HG03097 (cell line): Measurements from ENCODE around the gene UBL3.

Experiments used
- ATAC-seq: cut with Tn5 transposase; IDR thresholded peaks from one replicate; pipeline ENCODE4 v1.9.1; 2021; ENCODE audit not compliant: unreplicated experiment, low FRiP score

The UBL3 gene, protein sequence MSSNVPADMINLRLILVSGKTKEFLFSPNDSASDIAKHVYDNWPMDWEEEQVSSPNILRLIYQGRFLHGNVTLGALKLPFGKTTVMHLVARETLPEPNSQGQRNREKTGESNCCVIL

DNA sequence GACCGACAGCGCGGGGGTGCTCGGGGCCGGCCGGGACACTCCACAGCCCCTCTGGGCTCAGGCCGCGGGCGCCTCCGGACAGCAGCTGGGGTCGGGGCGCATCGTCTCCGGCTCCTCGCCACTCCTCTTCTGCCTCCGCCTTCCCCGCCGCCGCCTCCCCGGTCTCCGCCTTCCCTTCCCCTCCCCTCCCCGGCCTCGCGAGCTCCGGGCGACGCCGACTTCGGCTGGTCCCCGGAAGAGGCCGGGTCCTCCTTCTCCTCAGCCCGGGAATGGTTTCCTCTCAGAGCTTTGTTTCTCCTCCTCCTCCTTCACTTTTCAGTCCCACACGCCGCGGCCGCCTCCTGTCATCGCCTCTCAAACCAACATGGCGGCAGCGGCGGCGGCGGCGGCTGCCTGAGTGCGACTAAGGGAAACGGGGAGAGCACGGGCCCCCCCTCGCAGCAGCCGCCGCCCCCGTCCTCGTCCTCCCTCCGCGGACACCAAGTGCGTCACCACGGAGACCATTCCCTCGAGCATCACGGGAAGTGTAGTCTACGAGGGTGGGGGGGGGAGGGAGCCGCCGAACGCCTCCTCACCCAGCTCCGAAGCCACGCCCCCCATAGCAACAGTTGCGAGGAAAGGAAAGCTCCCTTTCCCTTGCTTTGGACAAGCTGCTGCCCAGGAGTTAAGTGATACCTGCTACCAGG is at the start of gene UBL3:
Gene UBL3, minus strand, starts transcription at position 405 of the 686 bp plus-strand sequence. CDS start 1,079 bp downstream, outside the sequence.
- peak; percentile 70 for ATAC-seq

DNA sequence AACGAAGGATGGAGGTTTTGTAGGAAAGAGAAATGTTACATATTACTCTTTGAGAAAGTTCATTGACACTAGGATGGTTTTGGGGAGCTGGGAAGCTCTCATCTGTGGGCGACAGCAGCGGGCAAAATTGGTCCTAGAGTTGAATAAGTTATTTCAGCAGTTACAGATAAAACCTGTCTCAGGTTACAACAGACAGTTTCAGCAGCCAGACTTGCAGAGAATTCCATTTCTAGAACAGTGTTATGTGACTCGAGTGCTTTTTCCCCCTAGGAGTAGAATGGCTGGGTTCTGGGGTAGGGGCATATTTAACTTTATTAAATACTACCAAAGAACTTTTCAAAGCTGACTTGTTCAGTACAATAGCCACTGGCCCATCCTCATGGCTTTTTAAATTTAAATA is 46.7 kb upstream of the UBL3 start:
- no peak for ATAC-seq

DNA sequence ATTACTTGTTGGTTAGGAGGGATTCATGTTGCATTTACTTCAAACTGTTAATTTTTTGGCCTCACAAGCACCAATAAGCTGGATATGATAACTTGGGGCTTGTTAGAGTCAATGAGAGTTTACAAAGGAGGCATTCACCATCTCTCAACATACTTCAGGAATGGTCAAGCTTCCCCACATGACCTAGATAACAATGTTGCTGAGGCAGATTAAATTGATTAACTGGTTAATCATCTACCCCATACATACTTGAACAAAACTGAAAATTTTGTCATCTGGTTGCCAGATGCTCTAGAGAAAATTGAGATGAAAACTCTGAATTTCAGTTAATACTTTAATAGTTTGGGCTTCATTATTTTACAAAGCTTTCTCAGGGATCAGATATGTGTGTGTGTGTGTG is 43.0 kb upstream of the UBL3 start:
- no peak for ATAC-seq

DNA sequence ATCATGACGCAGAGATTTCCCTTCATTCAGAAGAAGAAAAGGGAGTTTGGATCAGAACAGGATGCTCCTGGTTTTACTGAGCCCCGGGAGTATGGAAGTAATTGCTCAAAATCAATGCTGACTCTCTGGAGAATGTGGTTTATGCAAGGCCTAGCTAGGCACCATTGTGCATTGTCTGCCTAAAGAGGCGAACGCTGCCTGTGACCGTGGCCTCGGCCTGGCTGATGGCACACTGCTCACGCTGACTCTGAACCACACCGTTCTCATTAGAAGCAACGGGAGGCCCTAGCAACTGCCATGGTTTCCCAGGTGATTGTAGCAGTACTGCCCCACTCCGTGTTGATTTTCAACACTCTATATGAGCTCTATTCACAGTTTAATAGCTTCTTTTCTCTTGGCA is 41.7 kb upstream of the UBL3 start:
- ATAC-seq: no peak

DNA sequence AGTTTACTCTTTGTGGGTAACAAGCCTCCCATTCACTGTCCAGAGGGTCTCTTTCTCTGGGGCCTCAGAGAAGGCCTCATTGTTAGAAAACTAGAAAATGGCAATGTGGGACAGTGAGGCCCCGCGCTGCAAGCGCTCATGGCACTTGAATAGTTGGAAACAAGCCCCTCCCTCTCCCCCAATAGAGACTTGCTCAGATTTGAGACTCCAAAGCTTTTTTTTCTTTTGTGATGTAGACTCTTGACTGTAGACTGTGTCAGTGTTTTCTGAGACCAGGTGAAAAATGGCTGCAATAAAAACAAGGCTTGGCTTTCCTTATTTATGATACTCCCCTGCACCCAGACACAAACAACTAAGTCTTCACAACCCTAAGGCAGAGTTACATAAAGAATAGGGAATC is 38.7 kb upstream of the UBL3 start:
- ATAC-seq: no peak

DNA sequence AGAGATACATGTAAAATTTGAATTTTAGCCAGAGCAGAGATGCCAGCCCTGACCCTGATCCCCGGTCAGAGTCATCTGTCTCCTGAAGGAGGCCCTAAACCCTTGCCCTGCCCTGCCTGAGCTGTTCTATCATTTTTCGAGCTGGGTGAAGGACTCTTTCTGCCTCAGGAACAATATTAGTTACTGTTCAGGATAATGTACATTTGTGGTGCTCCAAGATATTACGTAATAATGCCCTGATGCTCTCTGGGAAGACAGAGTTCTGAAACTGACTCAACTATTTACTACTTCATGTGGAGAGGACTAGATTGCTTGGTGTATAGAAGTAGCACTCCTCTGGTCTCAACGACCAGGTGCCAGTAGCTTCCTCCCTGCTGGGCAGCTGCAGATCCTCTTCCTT is 37.9 kb upstream of the UBL3 start:
- ATAC-seq: no peak

DNA sequence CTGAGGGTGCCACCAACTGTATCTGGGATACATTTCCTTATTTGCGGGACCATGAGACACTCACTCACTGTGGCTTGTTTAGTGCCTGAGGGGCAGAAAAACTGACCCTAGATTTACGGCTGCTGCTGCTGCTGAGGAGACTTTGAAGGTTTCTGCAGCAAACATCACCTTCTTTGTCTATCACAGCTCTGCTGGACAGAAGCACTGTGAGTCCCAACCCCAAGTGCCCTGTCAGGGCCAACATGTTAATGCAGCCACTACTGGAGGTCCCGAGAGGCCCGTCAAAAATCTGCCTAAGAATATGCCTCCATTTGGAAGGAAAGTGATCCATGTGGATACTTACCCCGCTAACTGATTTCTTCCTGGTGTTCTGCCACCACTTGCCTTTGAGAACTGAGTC is 37.3 kb upstream of the UBL3 start:
- ATAC-seq: no peak

DNA sequence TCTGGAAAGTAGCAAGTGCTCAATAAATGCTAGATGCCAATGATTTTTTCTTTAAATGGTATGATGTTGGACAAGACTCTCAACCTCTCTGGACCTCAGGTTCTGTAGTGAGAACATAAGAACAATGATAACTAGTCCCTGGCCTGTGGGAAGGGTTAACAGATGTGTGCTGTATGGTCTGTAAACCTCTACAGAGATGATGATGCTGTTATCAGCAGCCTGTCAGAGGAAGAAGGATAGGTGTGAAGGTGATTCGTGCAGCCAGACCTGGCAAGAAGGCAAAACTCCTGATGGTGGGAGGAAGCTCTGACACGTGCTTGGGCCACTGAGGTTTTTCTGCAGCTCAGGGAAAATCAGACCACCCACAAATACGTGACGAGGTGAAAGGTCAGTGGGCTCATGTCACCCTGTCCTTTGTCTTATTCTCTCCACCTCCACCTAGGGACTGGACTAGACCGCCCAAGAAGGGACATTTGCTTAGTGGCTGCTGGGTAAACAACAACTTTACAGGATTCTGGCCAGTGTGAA is 36.7 kb upstream of the UBL3 start:
- no peak for ATAC-seq

DNA sequence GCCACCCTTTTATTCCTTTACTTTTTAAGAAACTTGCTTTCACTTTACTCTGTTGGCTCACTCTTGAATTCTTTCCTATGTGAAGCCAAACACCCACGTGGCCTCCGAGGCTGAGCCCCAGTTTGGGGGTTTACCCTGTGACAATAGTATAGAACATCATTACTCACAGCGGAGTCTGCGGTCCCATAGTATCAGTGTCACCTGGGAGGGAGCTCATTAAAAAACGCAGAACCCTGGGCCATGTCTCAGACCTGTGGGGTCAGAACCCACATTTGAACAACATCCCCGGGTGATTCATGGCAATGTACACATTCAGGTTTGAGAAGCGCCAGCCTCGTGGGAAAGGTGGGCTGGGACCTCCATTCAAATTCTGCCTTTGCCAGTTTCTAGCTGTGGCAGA is 36.0 kb upstream of the UBL3 start:
- ATAC-seq: no peak

DNA sequence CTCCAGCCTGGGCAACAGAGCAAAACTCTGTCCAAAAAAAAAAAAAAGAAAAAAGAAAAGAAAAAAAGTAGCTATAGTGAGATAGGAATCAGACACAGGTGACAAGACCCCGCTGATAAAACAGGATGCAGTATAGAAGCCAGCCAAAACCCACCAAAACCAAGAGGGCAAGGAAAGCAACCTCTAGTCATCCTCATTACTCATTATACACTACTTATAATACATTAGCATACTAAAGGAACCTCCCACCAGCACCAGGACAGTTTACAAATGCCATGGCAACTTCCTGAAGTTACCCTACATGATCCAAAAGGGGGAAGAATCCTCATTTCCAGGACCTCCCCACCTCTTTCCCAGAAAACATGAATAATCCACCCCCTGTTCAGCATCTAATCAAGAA is 35.6 kb upstream of the UBL3 start:
- ATAC-seq: no peak

DNA sequence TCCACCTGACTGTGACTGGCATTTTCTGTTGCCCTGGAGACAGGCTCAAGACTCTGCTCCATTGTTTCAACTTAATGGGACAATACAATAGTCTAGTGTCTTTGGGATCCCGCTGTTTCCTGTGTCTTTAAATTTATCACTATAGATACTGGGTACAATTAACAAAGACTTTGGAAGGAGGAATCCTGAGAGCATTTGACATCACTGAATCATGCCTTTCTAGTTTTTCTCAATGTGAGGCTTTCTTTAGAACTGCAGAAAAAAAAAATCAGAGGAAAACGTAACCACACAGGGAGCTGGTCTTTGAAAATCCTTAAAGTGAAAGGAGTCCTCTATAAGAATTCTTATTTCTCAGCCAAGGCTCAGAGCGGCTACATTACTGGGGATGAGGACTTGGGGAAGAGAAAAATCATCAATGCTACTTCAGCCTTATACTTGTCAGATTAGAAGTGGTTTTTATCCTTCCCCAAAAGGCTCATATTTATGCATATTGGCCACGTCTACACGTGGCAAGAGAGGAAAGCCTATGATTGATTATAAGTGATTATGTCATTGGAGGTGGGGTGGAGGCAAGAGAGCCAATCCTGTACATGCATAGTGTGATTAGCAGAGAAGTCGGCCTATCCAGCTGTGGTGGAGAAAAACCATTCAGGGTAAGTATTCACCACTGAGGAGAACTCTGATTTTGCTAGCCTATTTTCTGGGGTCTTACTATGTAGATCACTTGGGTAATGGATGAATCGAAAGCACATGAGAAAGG is 34.4 kb upstream of the UBL3 start:
- no peak for ATAC-seq

DNA sequence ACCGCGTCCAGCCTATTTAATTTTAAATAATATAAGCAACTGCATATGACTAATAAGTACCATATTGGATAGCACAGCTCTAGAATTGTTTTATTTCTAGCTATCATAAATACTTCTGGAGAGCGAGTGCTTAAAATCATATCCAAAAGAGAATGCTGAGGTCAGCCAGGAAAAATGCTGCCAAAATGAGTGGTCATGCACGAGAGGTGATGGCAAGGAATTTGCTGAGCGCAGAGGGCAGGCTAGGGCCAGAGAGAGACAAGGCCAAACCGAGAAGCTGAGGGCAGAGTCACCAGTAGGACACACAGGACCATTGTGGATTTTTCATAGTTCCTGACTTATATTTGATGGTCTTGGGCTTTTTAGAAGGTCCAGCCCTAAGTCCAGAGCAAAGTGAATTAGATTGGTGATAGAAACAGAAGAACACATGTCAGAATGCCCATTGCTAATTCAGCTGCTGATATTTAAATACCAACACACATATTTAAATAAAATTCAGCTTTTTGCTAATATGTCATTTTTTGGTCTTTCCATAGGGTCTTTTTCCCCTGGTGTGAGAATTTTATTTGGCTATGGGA is 33.6 kb upstream of the UBL3 start:
- no peak for ATAC-seq

DNA sequence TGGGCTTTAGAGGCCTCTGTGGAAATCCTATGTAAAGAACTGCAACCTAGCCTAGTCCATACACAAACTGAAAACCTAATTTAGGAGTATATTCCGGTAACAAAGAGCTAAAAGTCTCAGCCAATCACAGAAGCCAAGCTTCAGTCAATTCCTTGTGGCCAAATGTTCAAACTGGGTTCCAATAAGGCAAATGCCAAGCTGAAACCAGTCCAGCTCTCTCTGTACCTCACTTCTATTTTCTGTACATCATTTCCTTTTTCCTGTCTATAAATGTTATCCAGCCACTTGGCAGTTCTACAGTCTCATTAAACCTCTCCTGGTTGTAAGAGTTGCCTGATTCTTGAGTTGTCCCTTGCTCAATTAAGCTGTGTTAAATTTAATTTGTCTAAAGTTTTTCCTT is 31.7 kb upstream of the UBL3 start:
- no peak for ATAC-seq

DNA sequence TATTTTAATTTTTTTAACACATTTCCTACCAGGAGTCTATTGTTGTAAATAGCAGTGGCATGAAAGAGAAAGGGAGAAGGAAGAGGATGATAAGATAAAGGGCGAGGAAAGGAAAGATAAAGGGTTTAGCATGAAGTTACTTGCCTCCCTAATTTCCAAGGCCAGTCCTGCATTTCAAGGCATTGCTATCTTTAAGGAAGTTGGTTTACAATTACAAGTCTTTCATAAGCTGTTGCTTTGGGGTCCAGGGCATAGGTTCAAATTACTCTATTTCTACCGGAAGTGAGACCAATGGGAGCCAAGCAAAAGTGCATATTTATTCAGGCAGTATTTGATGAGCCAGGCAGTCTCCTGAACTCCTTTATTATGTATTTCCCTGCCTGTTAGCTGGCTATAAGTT is 27.7 kb upstream of the UBL3 start:
- ATAC-seq: no peak

DNA sequence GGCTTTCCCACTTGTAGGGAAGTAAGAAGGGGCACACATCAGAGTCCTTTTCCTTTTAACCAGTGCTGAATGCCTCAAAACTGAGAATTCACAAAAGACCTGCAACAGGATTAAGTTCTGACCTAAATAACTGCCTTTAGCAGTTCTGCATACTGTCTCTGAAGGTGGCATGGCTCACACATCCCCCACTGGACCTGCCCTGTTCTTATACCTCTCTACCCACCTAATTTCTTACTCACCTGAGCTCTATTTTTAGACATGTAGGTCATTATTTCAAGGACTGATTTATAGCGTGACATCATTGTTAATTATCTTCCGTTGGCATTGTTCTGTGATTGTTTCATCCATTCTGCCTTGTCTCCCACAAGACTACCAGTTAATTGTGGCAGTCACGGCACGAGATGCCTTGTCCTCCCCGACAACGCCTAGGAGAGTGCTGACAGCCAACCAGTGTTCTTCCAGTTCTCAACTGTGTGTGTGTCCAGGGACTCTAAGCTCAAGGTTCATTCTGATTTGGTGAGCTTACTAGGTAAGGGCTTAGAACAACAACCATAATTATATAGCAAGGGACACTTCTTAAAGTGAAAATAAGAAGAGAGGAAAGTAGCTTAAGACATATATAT is 27.1 kb upstream of the UBL3 start:
- no peak for ATAC-seq

DNA sequence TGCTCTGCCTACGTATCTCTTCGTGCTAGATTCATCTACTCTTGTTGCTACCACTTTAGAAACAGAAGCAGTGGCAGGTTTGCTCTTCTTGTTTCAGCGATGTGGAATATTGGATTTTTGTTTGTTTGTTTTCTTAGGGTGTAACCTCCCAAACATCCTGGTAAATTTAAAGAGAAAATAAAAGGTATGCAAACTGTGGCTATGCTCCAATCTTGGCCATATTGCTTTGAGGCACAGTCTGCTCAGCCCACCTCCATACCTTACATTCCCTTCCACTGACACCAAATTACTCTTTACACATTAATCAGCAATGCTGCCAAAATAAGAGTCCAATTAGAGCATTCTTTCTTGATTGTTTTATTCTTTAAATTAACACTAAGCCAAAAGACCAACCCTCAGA is 25.2 kb upstream of the UBL3 start:
- no peak for ATAC-seq

DNA sequence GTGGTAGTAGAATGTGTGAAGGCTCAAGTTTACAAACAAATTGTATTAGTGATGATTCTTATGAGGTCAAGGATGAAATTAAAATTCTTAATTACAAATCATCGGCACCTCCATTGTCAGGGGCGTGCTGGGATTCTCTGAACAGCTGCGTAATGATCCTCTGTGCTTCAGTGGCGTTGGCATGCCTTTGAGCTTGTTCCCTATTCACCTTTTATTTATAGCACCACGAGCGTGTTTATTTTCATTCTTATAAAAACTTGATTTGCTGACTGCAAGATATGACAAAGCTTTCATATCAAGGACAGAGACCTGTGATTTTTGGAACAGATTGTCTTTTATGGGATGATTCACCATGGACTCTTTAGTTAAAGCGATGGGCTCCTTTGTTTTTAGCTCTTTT is 18.2 kb upstream of the UBL3 start:
- no peak for ATAC-seq

DNA sequence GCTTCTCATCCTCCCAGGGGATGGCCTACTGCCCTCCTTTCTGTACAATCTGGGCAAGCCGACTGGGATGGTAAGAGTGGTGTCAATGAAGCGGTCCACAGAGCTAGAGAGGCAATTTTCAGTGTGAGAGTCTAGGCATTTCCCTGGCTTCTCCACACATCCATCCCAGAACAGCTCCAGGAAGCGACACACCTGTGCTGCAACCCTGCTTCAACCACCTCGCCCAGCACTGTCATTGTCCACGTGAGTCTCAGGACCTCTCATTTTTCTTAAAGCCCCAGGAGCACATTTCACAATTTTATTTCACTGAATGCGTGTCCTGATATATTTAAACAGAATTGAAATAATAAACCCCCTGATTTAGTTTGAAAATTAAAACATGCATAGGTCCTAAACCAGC is 15.5 kb upstream of the UBL3 start:
- no peak for ATAC-seq

DNA sequence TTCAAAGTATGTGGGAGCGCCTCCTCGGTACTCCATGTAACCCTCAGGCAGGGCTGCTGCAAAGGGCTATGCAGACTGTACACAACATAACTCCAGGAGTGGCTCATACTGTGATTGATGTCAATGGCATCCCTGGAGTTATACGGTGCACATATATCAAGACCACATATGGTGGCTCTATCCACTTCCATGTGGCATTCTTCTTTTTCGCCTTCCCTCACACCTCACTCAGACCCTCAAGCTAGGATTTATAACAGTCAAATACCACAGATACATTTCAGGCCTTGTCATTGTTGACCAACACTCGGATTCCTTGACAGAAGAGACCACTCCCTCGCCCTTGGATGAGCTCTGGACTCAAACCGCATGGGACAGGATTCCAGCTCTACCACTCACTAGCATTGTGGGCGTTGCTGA is 11.3 kb upstream of the UBL3 start:
- ATAC-seq: no peak

DNA sequence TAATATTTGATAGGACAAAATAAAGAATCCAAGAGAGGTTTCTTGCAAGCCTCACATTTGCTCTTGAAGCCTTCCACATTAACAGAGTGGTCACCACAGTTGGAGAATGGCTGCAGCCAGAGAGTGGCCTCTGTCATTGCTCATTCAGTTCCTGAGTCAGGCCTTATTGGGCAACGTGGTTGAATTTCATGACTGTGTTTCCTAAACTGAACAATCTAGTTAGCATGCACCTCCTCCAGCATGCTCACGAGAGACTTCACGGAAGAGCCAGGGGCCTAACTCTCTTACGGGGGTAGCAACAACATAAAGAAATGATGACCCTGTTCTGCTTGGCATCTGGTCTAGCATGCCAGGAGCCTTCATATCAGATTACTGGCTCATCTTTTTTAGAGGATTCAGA is 9.6 kb upstream of the UBL3 start:
- no peak for ATAC-seq

DNA sequence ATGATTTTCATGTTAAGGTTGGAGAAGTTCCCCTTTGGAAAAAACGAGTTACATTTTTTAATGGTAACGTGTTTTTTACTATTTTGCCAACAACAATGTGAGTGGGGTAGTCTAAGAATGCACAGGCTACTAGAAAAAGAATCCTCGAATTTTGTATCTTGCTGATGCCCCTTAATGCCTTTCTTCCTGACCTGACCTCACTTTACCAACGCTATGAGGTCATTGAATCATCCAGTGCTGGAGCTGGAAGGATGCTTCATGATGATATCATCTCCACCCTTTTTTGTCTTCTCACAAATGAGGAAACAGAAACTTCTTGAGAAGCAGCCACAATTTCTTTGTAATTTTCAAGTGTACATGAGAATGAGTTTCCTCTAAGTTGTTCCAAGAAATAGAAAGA is 8.2 kb upstream of the UBL3 start:
- ATAC-seq: no peak
